B cell (primary cell): ENCODE results near the gene TRAP1. TPM values are rescaled to one million over a fixed set of nuclear protein-coding genes. Genes with fewer than 3 reads are reported as not detected.

Source experiments
- ATAC-seq: fragments of 200-7000 bp; cut with Tn5 transposase; one replicate; pipeline ENCODE4 v1.10.0; 2021; ENCODE audit warnings: low read depth, mild to moderate bottlenecking, moderate number of reproducible peaks, moderate library complexity
- CTCF ChIA-PET: fragments of 350-600 bp; sonication (Branson Sonifier 250); formaldehyde crosslinking; loops from one replicate; lab custom pipeline; 2021; ENCODE audit warnings: antibody characterized with exemption, inconsistent platforms; lab: Charles Lee
- POLR2A ChIA-PET: fragments of 350-600 bp; sonication (Branson Sonifier 250); formaldehyde crosslinking; loops from one replicate; lab custom pipeline; 2021; ENCODE audit warnings: antibody characterized with exemption; lab: Charles Lee
- DNase-seq: peaks from one replicate; pipeline ENCODE4 v3.0.0; 2013
- H2AFZ ChIP-seq: 2 replicates; pipeline ENCODE4 v1.6.1; 2012; ENCODE audit warnings: mild to moderate bottlenecking, low read depth, low read length; ENCODE audit not compliant: insufficient read depth, poor library complexity, severe bottlenecking
- H3K27ac ChIP-seq, 2 donors: 1 replicate in 1 of 2; 2 replicates in 1 of 2; pipeline ENCODE4 v1.5.1; 2012 to 2013; ENCODE audit warnings: low read length in 2 of 2, mild to moderate bottlenecking in 2 of 2, moderate library complexity in 1 of 2
- H3K27me3 ChIP-seq, 4 experiments: fragments of 200-600 bp in 1 of 4; sonication (generic) in 1 of 4; replicated peaks in 1 of 4; 1 replicate in 2 of 4; 2 replicates in 2 of 4; pipeline versions ENCODE4 v1.6.1 to v1.7.0; 2013 to 2016; ENCODE audit warnings: low read length in 3 of 4, mild to moderate bottlenecking in 2 of 4, mixed read lengths in 1 of 4, moderate library complexity in 1 of 4; ENCODE audit not compliant: insufficient read depth in 4 of 4, control insufficient read depth in 3 of 4; ENCODE audit errors: control extremely low read depth in 1 of 4
- H3K36me3 ChIP-seq, 2 experiments: replicated peaks in 1 of 2; 1 replicate in 1 of 2; 2 replicates in 1 of 2; pipeline versions ENCODE4 v1.6.1 to v1.7.1; 2013; ENCODE audit warnings: low read length in 1 of 2; ENCODE audit not compliant: insufficient read depth in 2 of 2, control insufficient read depth in 1 of 2; ENCODE audit errors: control extremely low read depth in 1 of 2, extremely low read depth in 1 of 2
- H3K4me1 ChIP-seq, 2 donors: fragments of 200-600 bp in 1 of 2; sonication (generic) in 1 of 2; 1 replicate in 1 of 2; 2 replicates in 1 of 2; pipeline versions ENCODE4 v1.5.1 to v1.6.1; 2013 to 2017; ENCODE audit warnings: low read length in 2 of 2; ENCODE audit not compliant: control insufficient read depth in 2 of 2, insufficient read depth in 2 of 2
- H3K4me2 ChIP-seq: replicated peaks from 2 replicates; pipeline ENCODE3; 2012; ENCODE audit warnings: mild to moderate bottlenecking, low read depth, low read length; ENCODE audit not compliant: poor library complexity, severe bottlenecking
- H3K4me3 ChIP-seq, 5 experiments: fragments of 200-600 bp in 1 of 5; sonication (generic) in 1 of 5; 1 replicate in 3 of 5; 2 replicates in 2 of 5; pipeline versions ENCODE4 v1.5.1 to v1.7.0; 2011 to 2016; ENCODE audit warnings: low read length in 4 of 5, mild to moderate bottlenecking in 4 of 5, low read depth in 2 of 5, control low read depth in 1 of 5, moderate library complexity in 1 of 5; ENCODE audit not compliant: insufficient read depth in 1 of 5; ENCODE audit errors: control extremely low read depth in 1 of 5, extremely low read depth in 1 of 5
- H3K79me2 ChIP-seq: fragments of 200-600 bp; sonication (generic); one replicate; pipeline ENCODE4 v1.6.0; 2016; ENCODE audit warnings: low read length; ENCODE audit not compliant: control insufficient read depth, insufficient read depth
- H3K9ac ChIP-seq: fragments of 200-600 bp; sonication (generic); 2 replicates; pipeline ENCODE4 v1.6.1; 2017; ENCODE audit warnings: mild to moderate bottlenecking, low read length, moderate library complexity
- H3K9me3 ChIP-seq, 3 donors: one replicate each; pipeline versions ENCODE4 v1.6.1 to v1.7.1; 2013; ENCODE audit warnings: low read length in 2 of 3; ENCODE audit not compliant: control insufficient read depth in 2 of 3, insufficient read depth in 1 of 3; ENCODE audit errors: control extremely low read depth in 1 of 3
- H4K20me1 ChIP-seq: 2 replicates; pipeline ENCODE4 v1.6.0; 2012; ENCODE audit warnings: mild to moderate bottlenecking, low read length; ENCODE audit not compliant: insufficient read depth, control insufficient read depth, poor library complexity, severe bottlenecking
- H3K27ac Mint-ChIP-seq: one replicate; pipeline ENCODE4 v1.8.0; 2021; ENCODE audit warnings: mixed read lengths
- H3K27me3 Mint-ChIP-seq: one replicate; pipeline ENCODE4 v1.8.0; 2021; ENCODE audit warnings: mixed read lengths
- H3K4me1 Mint-ChIP-seq: one replicate; pipeline ENCODE4 v1.8.0; 2021; ENCODE audit warnings: mixed read lengths
- H3K4me3 Mint-ChIP-seq: one replicate; pipeline ENCODE4 v1.8.0; 2021; ENCODE audit warnings: mixed read lengths
- H3K9me3 Mint-ChIP-seq: one replicate; pipeline ENCODE4 v1.8.0; 2022; ENCODE audit warnings: mixed read lengths; ENCODE audit not compliant: insufficient read depth
- CTCF ChIP-seq: fragments of 200-600 bp; IDR thresholded peaks from one replicate; pipeline ENCODE4 v1.8.0; 2022; ENCODE audit warnings: antibody characterized with exemption, mild to moderate bottlenecking
- EZH2 ChIP-seq: IDR thresholded peaks from 2 replicates; pipeline ENCODE4 v1.6.1; 2012; ENCODE audit warnings: borderline replicate concordance, low read depth, mild to moderate bottlenecking, moderate library complexity, low read length; ENCODE audit not compliant: insufficient read depth, poor library complexity, severe bottlenecking
- WGBS: methylation state at CpG from one replicate; pipeline ENCODE4 v1.1.5; 2013; ENCODE audit warnings: missing lambda C conversion rate; ENCODE audit not compliant: insufficient coverage; 5-methylcytosine and 5-hydroxymethylcytosine counted together
- intact Hi-C: fragments of 100-400 bp; cut with micrococcal nuclease; formaldehyde crosslinking; loops from one replicate; pipeline ENCODE4 v1.10.0; 2022
- polyA plus RNA-seq: library from polyadenylated mRNA; depleted of rRNA; stranded (reverse); fragments of >200 nt; gene quantifications from 2 replicates; pipeline ENCODE4 v1.2.3, GENCODE V29; 2012
- total RNA-seq, 2 donors: library from RNA; stranded (reverse); fragments of 120-200 nt in 1 of 2; gene quantifications; 1 replicate in 1 of 2; 2 replicates in 1 of 2; pipeline versions ENCODE4 v1.2.3 to v1.2.4, GENCODE V29; 2013 to 2022

The TRAP1 gene
- total and polyA plus RNA-seq, 2 donors (not counting 1 experiment from before 2014, with no cell fraction given): 51.1 to 88.4 TPM

- POLR2A ChIA-PET: no interaction called here
- H3K27me3 Mint-ChIP-seq: no peaks in the 10 kb centered on the region
- TF ChIP-seq CTCF (no peak), EZH2 (no peak)
- no peak overlapping the region for H3K4me2 ChIP-seq
- H3K27ac Mint-ChIP-seq: peak overlapping the region; percentile 90
- ATAC-seq (no peak), DNase-seq (no peak)
- H3K9ac ChIP-seq: no peak overlapping the region
- H3K9me3 ChIP-seq: no peaks in the 10 kb centered on the region
- peak overlapping the region; percentile 7 for H3K4me3 Mint-ChIP-seq
- no peaks in the 10 kb centered on the region for H3K9me3 Mint-ChIP-seq
- intact Hi-C loops: no loop called here
- no peak overlapping the region for H2AFZ ChIP-seq
- no peak overlapping the region for H3K4me3 ChIP-seq
- CTCF ChIA-PET: no interaction called here
- no peak overlapping the region for H3K27ac ChIP-seq
- no CpG with 5 or more reads among the region's 5 CpGs for WGBS
- H3K27me3 ChIP-seq: no peaks in the 10 kb centered on the region
- H3K79me2 ChIP-seq: peaks cover 70% of the 10 kb centered on the region
- H3K4me1 Mint-ChIP-seq: peaks cover 42% of the 10 kb centered on the region
- H3K4me1 ChIP-seq: peaks cover 32 to 46% of the 10 kb centered on the region in 2 donors
- H4K20me1 ChIP-seq: peaks cover 10% of the 10 kb centered on the region
- no peaks in the 10 kb centered on the region for H3K36me3 ChIP-seq
Measured at GRCh38 chr16:3625331-3625730, 92.0 kb downstream of the TRAP1 start.

- Histone ChIP-seq H2AFZ (no peak overlapping the region), H3K27ac (no peak overlapping the region), H3K9me3 (no peaks in the 10 kb centered on the region), H3K36me3 (no peaks in the 10 kb centered on the region), H3K4me1 (peaks cover 32 to 46% of the 10 kb centered on the region in 2 donors), H3K4me3 (peak overlapping the region in 1 of 5 experiments; percentile 32), H3K9ac (peak overlapping the region; percentile 19), H3K4me2 (peak overlapping the region; percentile 28), H3K27me3 (no peaks in the 10 kb centered on the region), H4K20me1 (peaks cover 25% of the 10 kb centered on the region), H3K79me2 (peaks cover 73% of the 10 kb centered on the region)
- ChIA-PET POLR2A (no interaction called here), CTCF (no interaction called here)
- intact Hi-C loops: no loop called here
- Mint-ChIP-seq H3K9me3 (no peaks in the 10 kb centered on the region), H3K4me3 (peak overlapping the region; percentile 76), H3K4me1 (peaks cover 43% of the 10 kb centered on the region), H3K27me3 (no peaks in the 10 kb centered on the region), H3K27ac (peak overlapping the region; percentile 42)
- TF ChIP-seq CTCF (no peak), EZH2 (no peak)
- peak; percentile 37 for ATAC-seq
- no CpG with 5 or more reads among the region's 3 CpGs for WGBS
- DNase-seq: no peak
Measured at GRCh38 chr16:3623642-3624041, 93.7 kb downstream of the TRAP1 start.
